Common myeloid progenitor, CD34-positive (primary cell): ENCODE results near the gene WFS1.

Experiments
- CTCF ChIA-PET: fragments of 350-600 bp; sonication (Branson Sonifier 250); formaldehyde crosslinking; loops from one replicate; lab custom pipeline; 2021; ENCODE audit warnings: antibody characterized with exemption; lab: Charles Lee
- POLR2A ChIA-PET: fragments of 350-600 bp; sonication (Branson Sonifier 250); formaldehyde crosslinking; loops from one replicate; lab custom pipeline; 2021; ENCODE audit warnings: antibody characterized with exemption; lab: Charles Lee
- DNase-seq, 3 donors: peaks; one replicate each; pipeline versions ENCODE4 v3.0.0 to v3.0.0-alpha.2; 2013
- H3K27ac ChIP-seq, 2 experiments: 1 replicate in 1 of 2; 2 replicates in 1 of 2; pipeline ENCODE4 v1.7.0; 2013; ENCODE audit warnings: inconsistent platforms in 2 of 2, low read length in 2 of 2, mild to moderate bottlenecking in 2 of 2, low read depth in 1 of 2, moderate library complexity in 1 of 2; ENCODE audit not compliant: severe bottlenecking in 2 of 2, insufficient read depth in 1 of 2, poor library complexity in 1 of 2
- H3K27me3 ChIP-seq, 5 experiments: replicated peaks in 2 of 5; 1 replicate in 3 of 5; 2 replicates in 2 of 5; pipeline versions ENCODE4 v1.6.1 to v1.7.0; 2013; ENCODE audit warnings: low read length in 4 of 5, mild to moderate bottlenecking in 2 of 5, moderate library complexity in 2 of 5, inconsistent platforms in 1 of 5; ENCODE audit not compliant: insufficient read depth in 5 of 5, control insufficient read depth in 4 of 5
- H3K36me3 ChIP-seq, 4 experiments: 1 replicate in 2 of 4; 2 replicates in 2 of 4; pipeline versions ENCODE4 v1.6.1 to v1.7.0; 2013; ENCODE audit warnings: low read length in 3 of 4, control low read depth in 1 of 4, mild to moderate bottlenecking in 1 of 4; ENCODE audit not compliant: control insufficient read depth in 4 of 4, insufficient read depth in 4 of 4
- H3K4me1 ChIP-seq, 4 experiments: 1 replicate in 3 of 4; 2 replicates in 1 of 4; pipeline versions ENCODE4 v1.6.1 to v1.7.1; 2013; ENCODE audit warnings: low read length in 3 of 4, mild to moderate bottlenecking in 3 of 4, control low read depth in 1 of 4, inconsistent platforms in 1 of 4, moderate library complexity in 1 of 4; ENCODE audit not compliant: control insufficient read depth in 4 of 4, insufficient read depth in 4 of 4; ENCODE audit errors: control extremely low read depth in 1 of 4
- H3K4me3 ChIP-seq, 7 experiments: 1 replicate in 4 of 7; 2 replicates in 3 of 7; pipeline versions ENCODE4 v1.5.1 to v1.7.0; 2013; ENCODE audit warnings: mild to moderate bottlenecking in 7 of 7, low read length in 6 of 7, moderate library complexity in 6 of 7, inconsistent platforms in 2 of 7, low read depth in 2 of 7, control low read depth in 1 of 7; ENCODE audit not compliant: insufficient read depth in 4 of 7, control insufficient read depth in 1 of 7; ENCODE audit errors: extremely low read depth in 1 of 7
- H3K9me3 ChIP-seq, 5 experiments: 1 replicate in 4 of 5; 2 replicates in 1 of 5; pipeline versions ENCODE4 v1.6.1 to v1.7.1; 2013; ENCODE audit warnings: low read length in 4 of 5, mild to moderate bottlenecking in 2 of 5, inconsistent platforms in 1 of 5, low read depth in 1 of 5, moderate library complexity in 1 of 5; ENCODE audit not compliant: control insufficient read depth in 4 of 5, insufficient read depth in 2 of 5; ENCODE audit errors: control extremely low read depth in 1 of 5
- WGBS: methylation state at CpG from one replicate; pipeline ENCODE4 v1.1.5; 2013; ENCODE audit not compliant: insufficient coverage; 5-methylcytosine and 5-hydroxymethylcytosine counted together

The WFS1 gene

GRCh38 chr4:6345096-6345830 lies 75.6 kb downstream of the WFS1 start:
- 78% methylated on average over 23 of the region's 27 CpGs for WGBS
- CTCF ChIA-PET: interaction anchor here (2.0 kb wide), 1 partner anchor 14 kb away, joined by 7 read pairs; no protein-coding TSS in a partner anchor

GRCh38 chr4:6345866-6346265 lies 76.2 kb downstream of the WFS1 start:
- DNase-seq: no peak
- CTCF ChIA-PET: interaction anchor here (2.0 kb wide), 1 partner anchor 14 kb away, joined by 7 read pairs; no protein-coding TSS in a partner anchor
- no peaks in the 10 kb centered on the region for H3K4me1 ChIP-seq

More at GRCh38 chr4:6345096-6345830, 75.6 kb downstream of the WFS1 start:
- DNase-seq: no peak
- Histone ChIP-seq H3K4me1 (peaks cover 0 to 1% (median 0%) of the 10 kb centered on the region in 4 experiments), H3K27me3 (peaks cover 0 to 41% (median 2%) of the 10 kb centered on the region in 5 experiments), H3K9me3 (peaks cover 0 to 12% (median 5%) of the 10 kb centered on the region in 5 experiments), H3K4me3 (no peak overlapping the region), H3K36me3 (no peaks in the 10 kb centered on the region), H3K27ac (no peak overlapping the region)
- POLR2A ChIA-PET: no interaction called here

GRCh38 chr4:6346373-6347110 lies 76.9 kb downstream of the WFS1 start:
- Histone ChIP-seq H3K4me1 (no peaks in the 10 kb centered on the region), H3K27me3 (peaks cover 0 to 41% (median 2%) of the 10 kb centered on the region in 5 experiments), H3K27ac (no peak overlapping the region), H3K36me3 (no peaks in the 10 kb centered on the region), H3K9me3 (peaks cover 0 to 12% (median 5%) of the 10 kb centered on the region in 5 experiments), H3K4me3 (no peak overlapping the region)
- 86% methylated on average over 11 of the region's 16 CpGs for WGBS
- CTCF ChIA-PET: interaction anchor here (0.8 to 2.0 kb wide), 3 partner anchors 14 to 83 kb away, joined by 4 to 7 read pairs (median 4); no protein-coding TSS in a partner anchor
- POLR2A ChIA-PET: no interaction called here
- DNase-seq: no peak

More at GRCh38 chr4:6345866-6346265, 76.2 kb downstream of the WFS1 start:
- no peak overlapping the region for H3K4me3 ChIP-seq
- H3K27ac ChIP-seq: no peak overlapping the region
- POLR2A ChIA-PET: no interaction called here
- H3K27me3 ChIP-seq: peaks cover 0 to 41% (median 2%) of the 10 kb centered on the region in 5 experiments
- 89% methylated on average over 11 of the region's 13 CpGs for WGBS
- H3K9me3 ChIP-seq: peaks cover 0 to 12% (median 5%) of the 10 kb centered on the region in 5 experiments
- H3K36me3 ChIP-seq: no peaks in the 10 kb centered on the region

- ChIA-PET POLR2A (no interaction called here), CTCF (interaction anchor here (1.3 to 2.7 kb wide), 2 partner anchors 84 to 98 kb away, joined by 4 to 10 read pairs; no protein-coding TSS in a partner anchor)
- H3K36me3 ChIP-seq: no peaks in the 10 kb centered on the region
- no peaks in the 10 kb centered on the region for H3K4me1 ChIP-seq
- H3K9me3 ChIP-seq: peaks cover 0 to 11% (median 5%) of the 10 kb centered on the region in 5 experiments
- 85% methylated on average over 12 of the region's 17 CpGs for WGBS
- H3K4me3 ChIP-seq: no peak overlapping the region
- no peak overlapping the region for H3K27ac ChIP-seq
- H3K27me3 ChIP-seq: peaks cover 0 to 36% (median 2%) of the 10 kb centered on the region in 5 experiments
- DNase-seq: no peak
These were observed 77.9 kb downstream of the WFS1 start for GRCh38 chr4:6347511-6348045.

- ChIA-PET POLR2A (no interaction called here), CTCF (interaction anchor here (1.0 to 2.7 kb wide), 3 partner anchors 17 to 99 kb away, joined by 4 to 10 read pairs (median 6); no protein-coding TSS in a partner anchor)
- Histone ChIP-seq H3K9me3 (peaks cover 0 to 10% (median 5%) of the 10 kb centered on the region in 5 experiments), H3K36me3 (no peaks in the 10 kb centered on the region), H3K4me1 (no peaks in the 10 kb centered on the region), H3K4me3 (no peak overlapping the region), H3K27me3 (peaks cover 0 to 34% (median 0%) of the 10 kb centered on the region in 5 experiments), H3K27ac (no peak overlapping the region)
- DNase-seq: no peak
- WGBS: 84% methylated on average over 3 of the region's 4 CpGs
These were observed 78.8 kb downstream of the WFS1 start for GRCh38 chr4:6348408-6348807.

- no peak for DNase-seq
- H3K9me3 ChIP-seq: peaks cover 0 to 10% (median 5%) of the 10 kb centered on the region in 5 experiments
- no peaks in the 10 kb centered on the region for H3K4me1 ChIP-seq
- H3K36me3 ChIP-seq: no peaks in the 10 kb centered on the region
- peak overlapping the region in 1 of 7 experiments; percentile 7 for H3K4me3 ChIP-seq
- H3K27ac ChIP-seq: no peak overlapping the region
- 86% methylated on average over 13 of the region's 19 CpGs for WGBS
- CTCF ChIA-PET: interaction anchor here (0.6 to 2.7 kb wide), 2 partner anchors 11 to 101 kb away, joined by 3 to 10 read pairs; no protein-coding TSS in a partner anchor
- peaks cover 0 to 36% (median 0%) of the 10 kb centered on the region in 5 experiments for H3K27me3 ChIP-seq
- POLR2A ChIA-PET: no interaction called here
These were observed 80.4 kb downstream of the WFS1 start for GRCh38 chr4:6349896-6350603.
